Activated CD8-positive, alpha-beta T cell treated with anti-CD3 and anti-CD28 coated beads for 36 hours (primary cell): Measurements from ENCODE around the gene CCDC32. TPM values are rescaled to one million over a fixed set of nuclear protein-coding genes. Genes with fewer than 3 reads are reported as not detected.

Source experiments
- ATAC-seq: fragments of 200-7000 bp; cut with Tn5 transposase; one replicate; pipeline ENCODE4 v1.10.0; 2021; ENCODE audit warnings: mild to moderate bottlenecking, moderate library complexity
- CTCF ChIA-PET: fragments of 350-600 bp; sonication (Branson Sonifier 250); formaldehyde crosslinking; loops from one replicate; lab custom pipeline; 2021; ENCODE audit warnings: antibody characterized with exemption; lab: Charles Lee
- POLR2A ChIA-PET: fragments of 350-600 bp; sonication (Branson Sonifier 250); formaldehyde crosslinking; loops from one replicate; lab custom pipeline; 2021; ENCODE audit warnings: antibody characterized with exemption; lab: Charles Lee
- DNase-seq: peaks from one replicate; pipeline ENCODE4 v3.0.0-alpha.2; 2020
- H3K27ac Mint-ChIP-seq: one replicate; pipeline ENCODE4 v1.8.0; 2021; ENCODE audit warnings: mild to moderate bottlenecking, mixed read lengths
- H3K27me3 Mint-ChIP-seq: one replicate; pipeline ENCODE4 v1.8.0; 2021; ENCODE audit warnings: mixed read lengths
- H3K36me3 Mint-ChIP-seq: one replicate; pipeline ENCODE4 v1.8.0; 2021; ENCODE audit warnings: low read depth, mixed read lengths
- H3K4me1 Mint-ChIP-seq: one replicate; pipeline ENCODE4 v1.8.0; 2021; ENCODE audit warnings: low read depth, mixed read lengths
- H3K4me3 Mint-ChIP-seq: one replicate; pipeline ENCODE4 v1.8.0; 2021; ENCODE audit warnings: mild to moderate bottlenecking, moderate library complexity, mixed read lengths
- H3K9me3 Mint-ChIP-seq: one replicate; pipeline ENCODE4 v1.8.0; 2021; ENCODE audit warnings: mixed read lengths
- intact Hi-C: fragments of 100-400 bp; cut with micrococcal nuclease; formaldehyde crosslinking; loops from one replicate; pipeline ENCODE4 v1.10.0; 2022
- total RNA-seq, 2 experiments: library from RNA; stranded (reverse); gene quantifications; one replicate each; pipeline ENCODE4 v1.2.3, GENCODE V29; 2021
- TF ChIP-seq, protein P1 (sequence below): fragments of 200-600 bp; IDR thresholded peaks from one replicate; pipeline ENCODE4 v1.8.0; 2022; ENCODE audit warnings: antibody characterized with exemption, mild to moderate bottlenecking

Gene CCDC32
- total RNA-seq, 2 experiments from 2014 or later, result 21.3 to 22.0 TPM

DNA sequence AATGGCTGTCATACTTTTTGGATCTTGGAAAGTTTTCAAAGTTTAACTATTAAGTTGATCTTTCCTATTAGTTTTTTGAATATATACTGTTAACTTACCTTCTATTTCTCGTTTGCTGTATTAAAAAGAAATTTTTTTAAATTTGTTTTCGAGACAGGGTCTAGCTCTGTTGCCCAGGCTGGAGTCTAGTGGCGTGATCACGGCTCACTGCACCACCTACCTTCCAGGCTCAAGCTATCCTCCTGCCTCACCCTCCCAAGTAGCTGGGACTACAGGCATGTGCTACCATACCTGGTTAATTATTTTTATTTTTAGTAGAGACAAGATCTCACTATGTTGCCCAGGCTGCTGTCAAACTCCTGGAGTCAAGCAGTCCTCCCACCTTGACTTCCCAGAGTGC, 33.8 kb upstream of the CCDC32 start:
- Mint-ChIP-seq H3K36me3 (peaks cover under 1% of the 10 kb centered on the region), H3K4me1 (peaks cover 8% of the 10 kb centered on the region), H3K27me3 (peaks cover 5% of the 10 kb centered on the region), H3K9me3 (no peaks in the 10 kb centered on the region), H3K4me3 (no peak overlapping the region), H3K27ac (no peak overlapping the region)
- ChIA-PET CTCF (interaction anchor here (1.0 kb wide), 1 partner anchor 11 kb away, joined by 4 read pairs; no protein-coding TSS in a partner anchor), POLR2A (interaction anchor here (0.6 to 0.9 kb wide), 3 partner anchors 11 to 183 kb away, joined by 3 to 4 read pairs (median 3); partner anchors contain the start of gene RPUSD2)
- ATAC-seq (no peak), DNase-seq (no peak)
- intact Hi-C loops, result no loop called here
- TF ChIP-seq, protein P1, sequence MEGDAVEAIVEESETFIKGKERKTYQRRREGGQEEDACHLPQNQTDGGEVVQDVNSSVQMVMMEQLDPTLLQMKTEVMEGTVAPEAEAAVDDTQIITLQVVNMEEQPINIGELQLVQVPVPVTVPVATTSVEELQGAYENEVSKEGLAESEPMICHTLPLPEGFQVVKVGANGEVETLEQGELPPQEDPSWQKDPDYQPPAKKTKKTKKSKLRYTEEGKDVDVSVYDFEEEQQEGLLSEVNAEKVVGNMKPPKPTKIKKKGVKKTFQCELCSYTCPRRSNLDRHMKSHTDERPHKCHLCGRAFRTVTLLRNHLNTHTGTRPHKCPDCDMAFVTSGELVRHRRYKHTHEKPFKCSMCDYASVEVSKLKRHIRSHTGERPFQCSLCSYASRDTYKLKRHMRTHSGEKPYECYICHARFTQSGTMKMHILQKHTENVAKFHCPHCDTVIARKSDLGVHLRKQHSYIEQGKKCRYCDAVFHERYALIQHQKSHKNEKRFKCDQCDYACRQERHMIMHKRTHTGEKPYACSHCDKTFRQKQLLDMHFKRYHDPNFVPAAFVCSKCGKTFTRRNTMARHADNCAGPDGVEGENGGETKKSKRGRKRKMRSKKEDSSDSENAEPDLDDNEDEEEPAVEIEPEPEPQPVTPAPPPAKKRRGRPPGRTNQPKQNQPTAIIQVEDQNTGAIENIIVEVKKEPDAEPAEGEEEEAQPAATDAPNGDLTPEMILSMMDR, result no peak

DNA sequence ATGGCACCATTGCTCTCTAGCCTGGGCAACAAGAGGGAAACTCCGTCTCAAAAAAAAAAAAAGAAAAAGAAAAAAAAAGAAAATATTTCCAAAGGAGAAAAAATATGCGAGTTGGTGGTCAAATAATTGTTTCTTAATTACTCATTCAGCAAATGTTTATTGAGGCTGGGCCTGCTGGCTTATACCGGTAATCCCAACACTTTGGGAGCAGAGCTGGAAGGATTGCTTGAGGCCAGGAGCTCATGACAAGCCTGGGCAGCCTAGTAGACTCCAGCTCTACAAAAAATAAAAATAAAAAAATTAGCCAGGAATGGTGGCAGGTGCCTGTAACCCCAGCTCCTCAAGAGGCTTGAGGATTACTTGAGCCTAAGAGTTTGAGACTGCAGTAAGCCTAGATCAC, 33.3 kb upstream of the CCDC32 start:
- H3K27ac Mint-ChIP-seq, result no peak overlapping the region
- POLR2A ChIA-PET, result no interaction called here

DNA sequence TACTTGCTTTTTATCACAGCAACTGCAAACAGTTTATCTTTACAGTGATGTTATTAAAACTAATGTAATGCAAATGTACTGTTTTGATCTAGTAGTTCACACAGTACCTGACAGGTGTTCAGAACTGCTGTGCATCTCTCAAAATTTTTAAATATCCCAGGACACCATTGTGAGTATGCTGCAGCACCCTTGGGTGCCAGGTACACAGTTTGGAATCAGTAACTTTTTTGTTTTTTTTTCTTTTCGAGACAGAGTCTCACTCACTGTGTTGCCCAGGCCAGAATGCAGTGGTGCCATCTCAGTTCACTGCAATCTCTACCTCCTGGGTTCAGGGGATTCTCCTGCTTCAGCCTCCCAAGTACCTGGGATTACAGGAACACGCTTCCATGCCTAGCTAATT, 32.2 kb upstream of the CCDC32 start:
- intact Hi-C loops, result no loop called here
- H3K9me3 Mint-ChIP-seq, result no peaks in the 10 kb centered on the region
- H3K27me3 Mint-ChIP-seq, result peaks cover 5% of the 10 kb centered on the region
- ChIA-PET CTCF (no interaction called here), POLR2A (interaction anchor here (0.7 kb wide), 1 partner anchor 512 kb away, joined by 3 read pairs; no protein-coding TSS in a partner anchor)
- no peak for ATAC-seq
- no peak overlapping the region for H3K27ac Mint-ChIP-seq
- no peak overlapping the region for H3K4me3 Mint-ChIP-seq
- DNase-seq, result no peak
- peaks cover 20% of the 10 kb centered on the region for H3K4me1 Mint-ChIP-seq
- TF ChIP-seq, protein P1, result no peak
- peaks cover 2% of the 10 kb centered on the region for H3K36me3 Mint-ChIP-seq

More for the DNA sequence above, 33.3 kb upstream of the CCDC32 start:
- ATAC-seq (no peak), DNase-seq (no peak)
- CTCF ChIA-PET, result no interaction called here
- peaks cover 2% of the 10 kb centered on the region for H3K36me3 Mint-ChIP-seq
- no peak overlapping the region for H3K4me3 Mint-ChIP-seq
- intact Hi-C loops, result no loop called here
- no peaks in the 10 kb centered on the region for H3K9me3 Mint-ChIP-seq
- TF ChIP-seq, protein P1, result no peak
- peaks cover 14% of the 10 kb centered on the region for H3K4me1 Mint-ChIP-seq
- H3K27me3 Mint-ChIP-seq, result peaks cover 5% of the 10 kb centered on the region

DNA sequence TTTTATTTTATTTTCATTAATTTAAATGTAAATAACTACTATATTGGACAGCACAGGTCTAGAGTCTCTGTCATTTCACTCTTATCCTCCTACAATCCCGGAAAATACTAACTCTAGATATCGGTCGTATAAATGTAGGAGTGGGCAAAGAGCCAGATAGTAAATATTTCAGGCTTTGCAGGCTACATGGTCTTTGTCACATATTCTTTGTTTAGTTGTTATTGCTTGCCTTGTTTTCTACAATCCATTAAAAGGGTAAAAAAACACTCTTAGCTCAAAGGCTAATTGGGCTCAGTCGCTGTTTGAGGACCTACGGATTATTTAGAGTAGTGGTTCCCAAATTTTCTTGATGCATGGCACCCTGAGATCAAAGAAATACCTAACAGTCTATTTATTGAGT, 30.9 kb upstream of the CCDC32 start:
- DNase-seq (no peak), ATAC-seq (no peak)
- CTCF ChIA-PET, result interaction anchor here (1.5 to 2.2 kb wide), 2 partner anchors 8 to 27 kb away, joined by 3 to 6 read pairs; partner anchors contain the start of gene RPUSD2
- TF ChIP-seq, protein P1, result no peak
- Mint-ChIP-seq H3K36me3 (peaks cover 2% of the 10 kb centered on the region), H3K9me3 (no peaks in the 10 kb centered on the region), H3K4me3 (no peak overlapping the region), H3K27ac (no peak overlapping the region), H3K27me3 (peaks cover 5% of the 10 kb centered on the region), H3K4me1 (peaks cover 20% of the 10 kb centered on the region)
- POLR2A ChIA-PET, result interaction anchor here (0.8 kb wide), 1 partner anchor 99 kb away, joined by 3 read pairs; the partner anchor contains the start of gene RAD51
- intact Hi-C loops, result no loop called here

DNA sequence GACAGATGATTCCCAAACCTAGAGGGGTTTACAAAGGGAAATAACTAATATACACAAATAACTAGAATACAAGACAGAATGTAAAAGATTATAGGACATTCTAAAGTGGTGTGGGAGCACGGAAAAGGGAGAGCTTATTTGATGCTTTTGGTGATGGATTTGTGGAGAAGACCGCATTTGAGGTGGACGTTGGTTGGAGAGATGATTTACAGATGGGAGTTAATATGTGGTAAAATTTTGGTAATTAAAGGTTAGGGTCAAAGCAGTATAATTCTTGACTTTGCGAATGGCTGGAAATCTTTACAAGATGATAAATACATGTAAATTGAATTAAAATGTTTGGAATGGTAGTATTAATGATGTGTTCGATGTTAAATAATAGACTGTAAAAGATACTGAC, 30.4 kb upstream of the CCDC32 start:
- ATAC-seq (no peak), DNase-seq (no peak)
- H3K4me1 Mint-ChIP-seq, result peaks cover 22% of the 10 kb centered on the region
- H3K4me3 Mint-ChIP-seq, result peak overlapping the region; percentile 83
- TF ChIP-seq, protein P1, result no peak
- intact Hi-C loops, result no loop called here
- H3K27me3 Mint-ChIP-seq, result peaks cover 5% of the 10 kb centered on the region
- CTCF ChIA-PET, result interaction anchor here (1.5 to 2.5 kb wide), 3 partner anchors 9 to 99 kb away, joined by 3 to 6 read pairs (median 6); partner anchors contain the start of genes RAD51 and RPUSD2
- H3K9me3 Mint-ChIP-seq, result no peaks in the 10 kb centered on the region
- POLR2A ChIA-PET, result interaction anchor here (0.6 to 0.8 kb wide), 2 partner anchors 26 to 99 kb away, joined by 3 read pairs; partner anchors contain the start of genes RAD51 and RPUSD2
- H3K36me3 Mint-ChIP-seq, result peaks cover 2% of the 10 kb centered on the region
- no peak overlapping the region for H3K27ac Mint-ChIP-seq
